RPMI7951 (cell line): ENCODE measurements around the gene ABCB11. TPM values are rescaled to one million over a fixed set of nuclear protein-coding genes. Genes with fewer than 3 reads are reported as not detected.
"Not testable (repeated sequence)": the region's sequence is repeated elsewhere in the genome, so short reads cannot be mapped to it uniquely, and the experiment has no call there.

Experiments
- DNase-seq: peaks from one replicate; pipeline ENCODE4 v3.0.0-alpha.2; 2012; ENCODE audit warnings: low read depth
- total RNA-seq: library from RNA; depleted of rRNA; stranded (reverse); fragments of >200 nt; shearing (Covaris generic); gene quantifications from 2 replicates; pipeline ENCODE4 v1.2.3, GENCODE V29; 2014; rRNA removed

Gene ABCB11
- total RNA-seq, result not detected in 2 replicates

GRCh38 chr2:169031202-169031601 lies at the start of gene ABCB11:
Gene ABCB11, minus strand, starts transcription at chr2:169031324. Its CDS starts 13,199 bp downstream, at chr2:169018125.
- no peak for DNase-seq

GRCh38 chr2:169080250-169081069 lies 49.3 kb upstream of the ABCB11 start:
- DNase-seq, result no peak

GRCh38 chr2:169077674-169078240 lies 46.6 kb upstream of the ABCB11 start:
- no peak for DNase-seq

- no peak for DNase-seq
These were observed 43.0 kb upstream of the ABCB11 start for GRCh38 chr2:169073963-169074751.

GRCh38 chr2:169073211-169073962 lies 42.3 kb upstream of the ABCB11 start:
- no peak for DNase-seq

GRCh38 chr2:169072163-169072925 lies 41.2 kb upstream of the ABCB11 start:
- DNase-seq, result no peak

GRCh38 chr2:169071455-169071854 lies 40.3 kb upstream of the ABCB11 start:
- no peak for DNase-seq

GRCh38 chr2:169069833-169070232 lies 38.7 kb upstream of the ABCB11 start:
- no peak for DNase-seq

GRCh38 chr2:169069341-169069740 lies 38.2 kb upstream of the ABCB11 start, which contains the start of gene DHRS9:
Gene DHRS9, plus strand, starts transcription at chr2:169069563. Its CDS starts 12,019 bp downstream, at chr2:169081582.
- DNase-seq, result peak; percentile 13

GRCh38 chr2:169066897-169067296 lies 35.8 kb upstream of the ABCB11 start:
- DNase-seq, result no peak

- DNase-seq, result no peak
These were observed 34.9 kb upstream of the ABCB11 start for GRCh38 chr2:169065864-169066517.

GRCh38 chr2:169065422-169065821 lies 34.3 kb upstream of the ABCB11 start:
- no peak for DNase-seq

GRCh38 chr2:169064199-169064598 lies 33.1 kb upstream of the ABCB11 start:
- not testable (repeated sequence) for DNase-seq

- DNase-seq, result not testable (repeated sequence)
These were observed 23.5 kb upstream of the ABCB11 start for GRCh38 chr2:169054575-169054974.

- DNase-seq, result no peak
These were observed 19.5 kb upstream of the ABCB11 start for GRCh38 chr2:169050476-169051240.

- DNase-seq, result no peak
These were observed 18.0 kb upstream of the ABCB11 start for GRCh38 chr2:169049142-169049541.

- no peak for DNase-seq
These were observed 16.4 kb upstream of the ABCB11 start for GRCh38 chr2:169047256-169048250.

- no peak for DNase-seq
These were observed 15.5 kb upstream of the ABCB11 start for GRCh38 chr2:169046440-169047151.
